HL-60/S4 (cell line): ENCODE measurements around the gene ARID2.

ENCODE experiments used
- in situ Hi-C: fragments of 300-500 bp; cut with MboI; formaldehyde crosslinking; loops from 2 replicates; pipeline ENCODE4 v1.14.3; 2022; ENCODE audit warnings: low sequenced_read_pairs

Gene ARID2

DNA sequence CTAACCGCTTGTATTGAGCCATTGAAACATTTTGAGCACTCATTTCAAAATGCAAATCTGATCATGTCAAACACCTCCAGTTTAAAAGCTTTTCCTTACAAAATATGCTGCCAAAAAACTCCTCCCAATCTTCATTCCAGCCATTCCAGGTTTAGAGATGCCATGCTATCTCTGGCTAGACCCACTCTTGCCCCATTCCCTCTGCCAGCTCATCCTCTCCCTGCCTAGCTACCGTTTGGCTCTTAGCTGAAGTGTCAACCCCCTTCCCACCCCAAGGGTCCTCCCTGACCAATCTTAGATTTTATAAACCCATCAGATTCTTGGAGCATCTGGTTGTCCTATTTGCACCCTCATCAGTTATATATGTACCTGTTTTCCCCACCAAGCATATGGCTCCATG is 185.9 kb downstream of the ARID2 start:
- in situ Hi-C loops: no loop called here

GRCh38 chr12:45918818-45919217 is 189.3 kb downstream of the ARID2 start:
- in situ Hi-C loops: no loop called here

DNA sequence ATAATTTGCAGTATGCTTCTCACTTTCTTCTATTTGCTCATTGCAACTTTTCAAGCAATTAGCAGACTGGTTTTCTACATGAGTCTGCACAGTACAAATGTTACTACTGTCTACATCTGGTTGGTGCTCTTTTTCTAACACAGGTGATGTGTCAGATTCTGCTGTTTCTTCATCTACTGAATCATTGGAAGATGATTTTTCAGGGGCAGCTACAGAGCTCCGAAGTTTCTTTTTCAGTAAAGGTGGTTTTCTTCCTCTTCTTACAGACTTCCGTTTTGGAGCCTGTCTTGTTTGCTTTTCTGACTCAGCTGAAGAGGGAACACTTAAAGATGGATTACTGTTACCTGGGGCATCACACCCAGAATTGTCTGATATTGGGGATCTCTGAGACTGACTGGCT is 198.8 kb downstream of the ARID2 start:
- in situ Hi-C loops: no loop called here

- in situ Hi-C loops: no loop called here
Measured at GRCh38 chr12:45930369-45930768, 200.9 kb downstream of the ARID2 start.

- in situ Hi-C loops: no loop called here
Measured at GRCh38 chr12:45933504-45933903, 204.0 kb downstream of the ARID2 start.

DNA sequence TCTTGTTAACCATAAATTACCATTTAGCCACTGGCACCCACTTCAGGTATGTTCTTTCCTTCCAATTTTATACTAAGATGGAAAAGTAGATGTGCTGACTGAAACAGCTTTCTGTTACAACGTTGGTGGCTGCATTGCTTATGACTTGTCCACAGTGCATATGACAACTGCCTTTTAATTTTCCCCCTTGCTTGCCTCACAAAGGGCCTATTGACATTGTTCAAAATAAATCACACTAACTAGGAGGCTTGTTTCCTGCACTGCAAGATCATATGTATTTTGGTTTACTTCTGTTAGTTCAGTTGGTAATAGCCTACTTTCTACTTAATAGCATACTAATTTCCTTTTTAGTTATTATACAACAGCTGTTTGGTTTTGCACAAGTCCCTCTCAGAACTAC is 205.4 kb downstream of the ARID2 start:
- in situ Hi-C loops: no loop called here

DNA sequence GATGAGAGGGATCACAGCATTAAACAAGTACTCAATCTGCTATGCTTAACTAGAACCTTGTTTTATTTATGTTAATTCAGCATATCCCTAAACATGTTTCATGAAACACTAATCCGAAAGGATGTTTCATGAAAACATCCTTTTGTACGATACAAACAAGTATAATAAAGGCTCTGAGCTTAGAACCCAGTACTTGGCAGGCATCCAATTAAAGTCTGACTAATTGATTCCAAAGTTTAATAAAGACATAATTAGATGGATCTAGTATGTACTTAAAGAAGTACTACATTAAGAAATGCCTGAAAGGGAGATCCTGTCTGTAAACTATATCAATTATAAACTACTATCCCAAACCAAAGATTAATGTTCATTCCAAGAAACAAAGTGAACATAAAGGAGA is 209.1 kb downstream of the ARID2 start:
- in situ Hi-C loops: no loop called here

DNA sequence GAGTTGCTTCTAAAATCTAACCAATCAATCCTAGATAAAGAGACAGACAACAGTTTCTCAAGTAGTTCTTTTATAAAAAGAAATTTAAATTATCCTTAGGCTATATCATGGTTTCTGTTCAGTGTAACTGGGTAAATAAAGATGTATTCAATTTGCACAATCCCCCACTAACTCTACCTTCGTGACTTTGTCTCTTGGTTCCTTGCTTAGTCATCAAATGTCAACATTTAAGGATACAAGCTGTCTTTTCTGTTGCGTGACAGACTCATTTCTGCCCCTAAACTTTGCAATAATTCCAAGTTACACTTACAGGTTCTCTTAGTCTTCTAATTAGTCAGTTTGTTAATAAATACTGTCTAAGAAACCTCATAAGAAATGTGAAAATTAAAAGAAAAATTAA is 210.3 kb downstream of the ARID2 start:
- in situ Hi-C loops: no loop called here

DNA sequence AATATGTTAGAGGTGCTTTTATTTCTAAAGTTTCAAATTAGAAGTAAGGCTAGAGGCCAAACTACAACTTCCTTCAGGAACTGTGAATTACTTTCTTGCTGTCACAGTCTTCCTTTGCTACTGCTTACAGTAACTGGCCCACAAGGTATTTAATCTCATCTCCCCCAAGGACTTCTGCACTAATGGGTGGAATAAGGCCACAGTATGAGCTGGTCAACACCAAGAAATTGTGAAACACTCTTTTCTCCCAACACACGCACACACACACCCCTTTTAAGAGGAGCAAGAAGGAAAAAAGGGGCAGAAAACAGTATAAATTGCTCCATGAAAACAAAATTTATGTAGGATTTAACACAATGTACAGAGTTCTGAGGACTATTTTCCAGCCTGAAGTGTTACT is 215.3 kb downstream of the ARID2 start:
- in situ Hi-C loops: no loop called here

DNA sequence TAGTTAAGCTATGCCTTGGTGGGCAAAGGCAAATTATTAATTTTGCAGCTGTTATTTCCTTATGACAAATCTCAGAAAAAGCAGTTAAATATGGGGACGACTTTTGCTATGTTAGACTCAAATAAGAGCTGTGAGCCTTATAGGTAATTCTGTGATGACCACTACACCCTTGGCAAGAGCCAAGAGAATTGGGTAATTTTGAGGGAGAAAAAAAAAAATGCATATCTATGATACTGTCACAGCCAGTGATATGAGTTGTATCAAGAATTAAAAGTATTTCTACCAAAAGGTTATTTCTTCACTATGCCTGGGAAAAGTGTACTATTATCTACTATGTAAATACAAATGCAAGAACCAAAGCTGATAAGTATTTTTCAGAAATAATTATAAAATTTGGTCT is 216.9 kb downstream of the ARID2 start:
- in situ Hi-C loops: no loop called here

DNA sequence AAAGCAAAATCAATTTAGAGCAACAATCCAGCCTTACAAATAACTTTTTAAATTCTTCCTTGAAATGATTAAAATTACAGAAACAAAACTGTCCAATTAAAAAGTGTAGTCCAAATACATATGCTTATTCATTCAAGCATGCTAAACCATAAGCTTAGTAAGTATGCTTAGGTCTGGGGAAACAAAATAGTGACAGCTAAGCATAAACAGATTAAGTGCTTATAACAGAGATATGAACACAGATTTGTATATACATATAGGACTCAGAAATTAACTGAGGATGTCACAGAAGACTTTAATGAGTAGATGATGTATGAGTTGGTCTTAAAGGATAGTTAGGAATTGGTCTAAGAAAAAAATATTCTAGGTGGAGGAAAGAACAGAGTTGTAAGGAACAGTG is 219.0 kb downstream of the ARID2 start:
- in situ Hi-C loops: no loop called here
